Activated CD4-positive, alpha-beta T cell treated with anti-CD3 and anti-CD28 coated beads, Interleukin-2, amount 10 ng/mL, durations not matched to agents 7 days and 5 days (primary cell): ENCODE measurements around the gene RGS6. TPM values are rescaled to one million over a fixed set of nuclear protein-coding genes. Genes with fewer than 3 reads are reported as not detected.

Experiments
- CTCF ChIA-PET: fragments of 350-600 bp; sonication (Branson Sonifier 250); formaldehyde crosslinking; loops from one replicate; lab custom pipeline; 2021; ENCODE audit warnings: antibody characterized with exemption; lab: Charles Lee
- POLR2A ChIA-PET: fragments of 350-600 bp; sonication (Branson Sonifier 250); formaldehyde crosslinking; loops from one replicate; lab custom pipeline; 2021; ENCODE audit warnings: antibody characterized with exemption; lab: Charles Lee
- DNase-seq: peaks from one replicate; pipeline ENCODE4 v3.0.0-alpha.2; 2020
- H3K27ac Mint-ChIP-seq: one replicate; pipeline ENCODE4 v1.8.0; 2021; ENCODE audit warnings: mild to moderate bottlenecking, moderate library complexity, mixed read lengths
- H3K27me3 Mint-ChIP-seq: one replicate; pipeline ENCODE4 v1.8.0; 2021; ENCODE audit warnings: mixed read lengths
- H3K36me3 Mint-ChIP-seq: one replicate; pipeline ENCODE4 v1.8.0; 2021; ENCODE audit warnings: low read depth, mixed read lengths
- H3K4me1 Mint-ChIP-seq: one replicate; pipeline ENCODE4 v1.8.0; 2021; ENCODE audit warnings: mixed read lengths
- H3K4me3 Mint-ChIP-seq: one replicate; pipeline ENCODE4 v1.8.0; 2021; ENCODE audit warnings: mild to moderate bottlenecking, moderate library complexity, mixed read lengths
- H3K9me3 Mint-ChIP-seq: one replicate; pipeline ENCODE4 v1.8.0; 2021; ENCODE audit warnings: mixed read lengths
- total RNA-seq, 2 experiments: library from RNA; stranded (reverse); gene quantifications; one replicate each; pipeline ENCODE4 v1.2.3, GENCODE V29; 2021

The RGS6 gene
- total RNA-seq, 2 experiments from 2014 or later: 1.4 TPM

- POLR2A ChIA-PET: no interaction called here
- Mint-ChIP-seq H3K36me3 (peaks cover 44% of the 10 kb centered on the region), H3K4me1 (no peaks in the 10 kb centered on the region), H3K4me3 (no peak overlapping the region), H3K27me3 (peaks cover 9% of the 10 kb centered on the region), H3K9me3 (peaks cover 57% of the 10 kb centered on the region), H3K27ac (no peak overlapping the region)
- CTCF ChIA-PET: interaction anchor here (1.0 to 2.4 kb wide), 2 partner anchors 8 to 10 kb away, joined by 3 to 7 read pairs; no protein-coding TSS in a partner anchor
- no peak for DNase-seq
Measured at GRCh38 chr14:72488514-72488913, 556.3 kb downstream of the RGS6 start.

DNA sequence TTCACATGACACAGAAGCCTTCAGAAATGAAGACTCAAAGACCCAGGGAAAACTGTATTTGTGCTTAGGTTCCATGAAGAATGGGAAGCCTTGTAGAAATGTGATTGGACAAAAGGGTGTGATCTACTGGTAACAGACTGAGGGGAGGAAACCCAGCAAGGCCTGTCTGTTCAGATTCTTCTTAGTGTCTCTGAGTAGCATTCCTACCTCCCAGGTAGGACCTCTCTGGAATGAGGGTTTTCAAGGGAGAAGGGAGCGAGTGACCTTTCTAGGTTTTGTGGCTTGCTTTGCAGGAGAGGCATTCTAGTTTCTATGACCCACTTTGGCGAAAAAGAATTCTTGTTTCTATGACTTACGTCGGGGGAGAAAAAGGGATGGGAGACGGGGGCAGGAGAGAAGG lies 560.0 kb downstream of the RGS6 start:
- Mint-ChIP-seq H3K9me3 (peaks cover 51% of the 10 kb centered on the region), H3K27ac (no peak overlapping the region), H3K4me3 (no peak overlapping the region), H3K27me3 (peaks cover 34% of the 10 kb centered on the region), H3K36me3 (peaks cover 30% of the 10 kb centered on the region), H3K4me1 (no peaks in the 10 kb centered on the region)
- POLR2A ChIA-PET: no interaction called here
- DNase-seq: no peak
- CTCF ChIA-PET: interaction anchor here (1.4 kb wide), 1 partner anchor 14 kb away, joined by 4 read pairs; no protein-coding TSS in a partner anchor

DNA sequence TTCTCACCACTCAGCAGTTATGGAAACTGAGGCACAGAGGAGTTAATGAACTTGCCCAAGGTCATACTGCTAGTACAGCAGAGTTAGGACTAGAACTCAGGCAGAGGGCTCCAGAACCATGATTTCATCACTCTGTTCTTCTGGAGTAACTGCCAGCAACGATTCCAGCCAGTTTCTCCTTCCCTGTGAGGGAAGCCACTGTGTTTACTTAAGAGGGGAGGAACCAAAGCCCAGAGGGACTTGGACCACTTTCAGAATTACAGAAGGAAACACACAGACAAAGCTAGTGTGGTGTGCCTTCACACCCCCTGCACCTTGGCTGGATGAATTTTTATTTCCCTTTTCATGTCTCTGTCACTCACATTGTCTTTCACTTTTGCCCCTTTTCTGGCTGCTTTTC lies 563.4 kb downstream of the RGS6 start:
- H3K9me3 Mint-ChIP-seq: peaks cover 27% of the 10 kb centered on the region
- no peaks in the 10 kb centered on the region for H3K4me1 Mint-ChIP-seq
- H3K4me3 Mint-ChIP-seq: no peak overlapping the region
- no peak for DNase-seq
- ChIA-PET CTCF (interaction anchor here (0.6 to 1.5 kb wide), 3 partner anchors 10 to 18 kb away, joined by 3 to 4 read pairs (median 3); no protein-coding TSS in a partner anchor), POLR2A (no interaction called here)
- no peak overlapping the region for H3K27ac Mint-ChIP-seq
- H3K36me3 Mint-ChIP-seq: peaks cover 21% of the 10 kb centered on the region
- peaks cover 27% of the 10 kb centered on the region for H3K27me3 Mint-ChIP-seq

DNA sequence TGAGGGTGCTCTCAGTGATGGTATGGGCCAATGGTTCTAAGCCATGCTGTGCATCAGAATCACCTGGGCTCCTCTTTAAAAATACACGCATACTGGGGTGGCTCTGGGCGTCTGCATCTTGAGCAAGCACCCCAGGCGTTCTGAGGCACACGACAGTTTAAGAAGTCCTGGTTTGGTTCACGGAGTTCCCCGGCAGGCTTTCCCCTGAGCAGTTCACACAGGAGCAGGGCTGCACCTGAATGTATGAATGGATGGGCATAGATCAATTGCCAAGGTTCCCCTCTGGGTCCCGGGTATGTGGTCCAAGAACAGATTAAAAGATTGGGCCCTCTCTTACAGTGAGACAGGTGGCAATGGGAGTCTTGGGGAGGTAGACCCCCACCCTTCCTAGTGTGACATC lies 566.4 kb downstream of the RGS6 start:
- H3K27me3 Mint-ChIP-seq: peaks cover 26% of the 10 kb centered on the region
- H3K4me3 Mint-ChIP-seq: no peak overlapping the region
- H3K9me3 Mint-ChIP-seq: peaks cover 17% of the 10 kb centered on the region
- ChIA-PET POLR2A (no interaction called here), CTCF (interaction anchor here (0.7 to 1.2 kb wide), 2 partner anchors 9 to 716 kb away, joined by 3 read pairs; no protein-coding TSS in a partner anchor)
- peaks cover 13% of the 10 kb centered on the region for H3K36me3 Mint-ChIP-seq
- DNase-seq: no peak
- H3K4me1 Mint-ChIP-seq: no peaks in the 10 kb centered on the region
- H3K27ac Mint-ChIP-seq: no peak overlapping the region

DNA sequence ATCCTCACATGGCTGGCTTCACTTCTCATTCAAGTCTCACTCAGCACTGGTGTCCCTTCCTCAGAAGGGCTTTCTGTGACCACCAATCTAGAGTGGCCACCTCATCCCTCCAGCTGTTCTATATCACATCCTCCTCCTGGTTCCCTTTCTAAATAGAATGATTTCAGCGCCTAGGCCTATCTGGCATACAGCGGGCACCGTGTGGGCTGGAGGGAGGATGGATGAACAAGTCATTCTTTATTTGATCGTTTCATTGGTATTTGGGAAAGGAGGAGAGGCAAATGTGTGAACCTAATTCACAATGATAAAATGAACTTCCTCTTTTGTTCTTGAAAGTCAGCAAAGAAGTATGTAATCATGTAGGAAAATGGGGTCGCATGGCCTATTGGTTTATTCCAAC lies 567.5 kb downstream of the RGS6 start:
- Mint-ChIP-seq H3K36me3 (peaks cover 7% of the 10 kb centered on the region), H3K4me3 (no peak overlapping the region), H3K27me3 (peaks cover 20% of the 10 kb centered on the region), H3K9me3 (peaks cover 10% of the 10 kb centered on the region), H3K27ac (no peak overlapping the region), H3K4me1 (no peaks in the 10 kb centered on the region)
- POLR2A ChIA-PET: interaction anchor here (0.7 kb wide), 1 partner anchor 17 kb away, joined by 3 read pairs; no protein-coding TSS in a partner anchor
- CTCF ChIA-PET: interaction anchor here (0.9 to 1.2 kb wide), 2 partner anchors 10 to 449 kb away, joined by 3 read pairs; no protein-coding TSS in a partner anchor
- no peak for DNase-seq

DNA sequence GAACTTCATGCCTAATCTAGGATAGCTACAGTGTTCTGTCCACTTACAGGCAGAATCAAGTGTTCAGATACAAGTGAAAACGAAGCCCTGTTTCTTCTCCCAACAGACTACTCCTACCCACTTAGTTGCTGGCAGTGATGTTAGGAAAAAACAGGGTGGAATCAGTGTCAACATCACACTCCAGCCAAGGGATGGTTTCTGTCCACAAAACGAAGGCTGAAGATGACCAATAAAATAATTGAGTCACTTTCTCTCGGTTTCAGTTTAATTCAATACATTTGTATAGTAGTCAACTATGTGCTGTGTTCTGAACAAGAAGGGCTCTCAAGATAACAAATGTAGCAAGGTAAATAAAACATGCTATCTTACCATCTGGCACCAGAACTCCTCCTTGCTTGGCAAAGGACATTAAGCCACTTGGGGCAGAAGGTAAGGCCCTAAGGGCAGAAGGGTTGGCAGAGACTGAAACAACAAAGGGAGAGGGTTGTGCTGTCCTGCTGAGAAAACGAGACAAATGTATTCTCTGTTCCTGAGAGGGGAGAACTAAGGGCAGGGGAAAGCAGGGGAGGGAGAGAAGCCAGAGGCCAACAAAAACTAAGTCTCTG lies 568.1 kb downstream of the RGS6 start:
- peaks cover 15% of the 10 kb centered on the region for H3K27me3 Mint-ChIP-seq
- no peak for DNase-seq
- no peak overlapping the region for H3K4me3 Mint-ChIP-seq
- ChIA-PET CTCF (no interaction called here), POLR2A (no interaction called here)
- H3K36me3 Mint-ChIP-seq: peaks cover 5% of the 10 kb centered on the region
- no peaks in the 10 kb centered on the region for H3K4me1 Mint-ChIP-seq
- peaks cover 5% of the 10 kb centered on the region for H3K9me3 Mint-ChIP-seq
- no peak overlapping the region for H3K27ac Mint-ChIP-seq

GRCh38 chr14:72501439-72501838 lies 569.2 kb downstream of the RGS6 start:
- Mint-ChIP-seq H3K9me3 (peaks cover 2% of the 10 kb centered on the region), H3K27ac (no peak overlapping the region), H3K36me3 (peaks cover 5% of the 10 kb centered on the region), H3K27me3 (peaks cover 12% of the 10 kb centered on the region), H3K4me3 (no peak overlapping the region), H3K4me1 (no peaks in the 10 kb centered on the region)
- CTCF ChIA-PET: no interaction called here
- POLR2A ChIA-PET: no interaction called here
- DNase-seq: no peak

GRCh38 chr14:72503271-72503670 lies 571.0 kb downstream of the RGS6 start:
- Mint-ChIP-seq H3K9me3 (peaks cover 2% of the 10 kb centered on the region), H3K27me3 (peaks cover 7% of the 10 kb centered on the region), H3K27ac (no peak overlapping the region), H3K4me3 (no peak overlapping the region), H3K36me3 (peaks cover 5% of the 10 kb centered on the region), H3K4me1 (no peaks in the 10 kb centered on the region)
- DNase-seq: no peak
- ChIA-PET CTCF (interaction anchor here (0.9 to 1.6 kb wide), 4 partner anchors 10 to 21 kb away, joined by 3 to 4 read pairs (median 4); no protein-coding TSS in a partner anchor), POLR2A (no interaction called here)

DNA sequence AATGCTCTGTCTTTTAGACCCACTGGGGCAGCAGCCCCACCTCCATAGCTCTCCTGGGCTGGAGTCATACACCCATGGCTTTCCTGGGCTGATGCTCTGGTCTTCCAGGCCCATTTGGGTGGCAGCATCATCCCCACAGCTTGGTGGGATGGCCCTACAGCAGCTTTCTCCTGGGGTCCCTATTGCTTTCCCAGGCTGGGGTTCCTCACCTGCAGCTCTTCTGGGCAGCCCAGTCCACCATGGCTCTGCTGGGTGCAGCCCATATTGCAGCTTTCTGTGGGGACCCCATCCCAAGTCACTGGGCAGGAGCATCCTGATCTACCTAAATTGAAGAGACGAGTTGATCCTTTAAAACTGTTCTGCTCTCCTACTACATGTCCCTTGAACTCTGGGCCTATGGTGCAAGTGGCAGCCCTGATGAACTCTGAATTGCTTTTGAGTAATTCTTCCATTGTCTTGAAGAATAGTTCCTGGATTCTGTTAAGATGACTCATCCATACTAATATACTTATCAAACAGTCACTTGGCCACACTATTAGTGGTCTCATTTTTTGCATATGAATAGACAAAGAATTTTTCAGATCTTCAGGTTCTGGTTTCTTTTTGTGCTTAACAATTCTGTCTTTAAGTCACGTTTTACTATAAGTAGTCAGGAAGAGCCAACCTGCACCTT lies 571.6 kb downstream of the RGS6 start:
- Mint-ChIP-seq H3K27me3 (peaks cover 7% of the 10 kb centered on the region), H3K4me1 (no peaks in the 10 kb centered on the region), H3K9me3 (peaks cover 2% of the 10 kb centered on the region), H3K27ac (no peak overlapping the region), H3K36me3 (peaks cover 5% of the 10 kb centered on the region), H3K4me3 (no peak overlapping the region)
- DNase-seq: no peak
- POLR2A ChIA-PET: no interaction called here
- CTCF ChIA-PET: interaction anchor here (0.9 to 1.6 kb wide), 4 partner anchors 10 to 21 kb away, joined by 3 to 4 read pairs (median 4); no protein-coding TSS in a partner anchor

DNA sequence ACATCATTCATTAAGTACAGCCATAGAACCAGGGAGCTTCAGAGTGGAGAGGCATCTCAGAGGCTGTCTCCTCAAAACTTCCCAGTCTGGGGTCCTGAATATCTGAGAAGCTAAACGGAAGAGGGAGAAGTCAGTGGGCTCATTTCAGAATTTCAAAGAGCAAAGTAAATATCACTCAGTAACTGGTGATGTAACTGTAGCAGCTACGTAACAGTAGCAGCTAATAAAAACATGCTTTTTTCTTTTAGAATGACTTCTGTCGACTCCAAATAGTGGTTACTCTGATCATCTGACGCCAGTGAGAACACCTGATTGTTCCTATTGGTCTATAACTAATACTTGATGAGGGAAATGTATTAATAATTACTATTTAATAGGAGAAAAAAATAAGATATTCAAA lies 578.3 kb downstream of the RGS6 start:
- Mint-ChIP-seq H3K4me1 (peaks cover 21% of the 10 kb centered on the region), H3K4me3 (no peak overlapping the region)

DNA sequence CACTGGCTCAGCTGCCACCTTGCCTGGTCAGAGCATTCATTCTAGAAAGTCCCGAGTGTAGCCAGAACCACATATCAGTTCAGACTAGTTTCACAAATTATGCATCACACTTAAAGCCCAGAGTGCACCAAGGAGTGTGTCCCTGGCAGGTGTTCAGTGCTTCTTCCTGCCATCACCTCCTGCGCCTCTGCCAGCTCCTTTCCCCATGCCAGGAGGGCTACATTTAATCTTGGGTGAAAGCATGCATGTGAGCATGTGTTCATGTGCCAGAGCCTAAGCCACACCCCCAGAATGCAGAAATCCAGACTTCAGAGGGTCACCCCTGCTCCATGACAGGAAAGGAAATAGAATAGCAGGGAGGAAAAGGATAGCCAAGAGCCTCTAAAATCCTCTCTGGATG lies 580.1 kb downstream of the RGS6 start:
- Mint-ChIP-seq H3K36me3 (peaks cover 4% of the 10 kb centered on the region), H3K4me1 (peaks cover 34% of the 10 kb centered on the region), H3K4me3 (no peak overlapping the region), H3K9me3 (no peaks in the 10 kb centered on the region), H3K27ac (no peak overlapping the region), H3K27me3 (peaks cover 14% of the 10 kb centered on the region)
- no peak for DNase-seq
- ChIA-PET POLR2A (no interaction called here), CTCF (interaction anchor here (0.9 to 9.0 kb wide), 5 partner anchors 33 to 400 kb away, joined by 3 to 83 read pairs (median 3); no protein-coding TSS in a partner anchor)

More for the DNA sequence above, 578.3 kb downstream of the RGS6 start:
- no peak for DNase-seq
- CTCF ChIA-PET: interaction anchor here (1.2 kb wide), 1 partner anchor 393 kb away, joined by 3 read pairs; no protein-coding TSS in a partner anchor
- H3K27me3 Mint-ChIP-seq: peaks cover 18% of the 10 kb centered on the region
- POLR2A ChIA-PET: interaction anchor here (0.5 kb wide), 1 partner anchor 373 kb away, joined by 5 read pairs; no protein-coding TSS in a partner anchor
- no peak overlapping the region for H3K27ac Mint-ChIP-seq
- no peaks in the 10 kb centered on the region for H3K9me3 Mint-ChIP-seq
- peaks cover 4% of the 10 kb centered on the region for H3K36me3 Mint-ChIP-seq

- Mint-ChIP-seq H3K9me3 (no peaks in the 10 kb centered on the region), H3K36me3 (peaks cover 4% of the 10 kb centered on the region), H3K4me3 (no peak overlapping the region), H3K4me1 (peaks cover 40% of the 10 kb centered on the region), H3K27ac (no peak overlapping the region), H3K27me3 (peaks cover 14% of the 10 kb centered on the region)
- CTCF ChIA-PET: interaction anchor here (0.9 to 9.0 kb wide), 8 partner anchors 9 to 435 kb away, joined by 3 to 83 read pairs (median 4); partner anchors contain the start of gene DPF3
- DNase-seq: no peak
- POLR2A ChIA-PET: no interaction called here
Measured at GRCh38 chr14:72512925-72513324, 580.7 kb downstream of the RGS6 start.

DNA sequence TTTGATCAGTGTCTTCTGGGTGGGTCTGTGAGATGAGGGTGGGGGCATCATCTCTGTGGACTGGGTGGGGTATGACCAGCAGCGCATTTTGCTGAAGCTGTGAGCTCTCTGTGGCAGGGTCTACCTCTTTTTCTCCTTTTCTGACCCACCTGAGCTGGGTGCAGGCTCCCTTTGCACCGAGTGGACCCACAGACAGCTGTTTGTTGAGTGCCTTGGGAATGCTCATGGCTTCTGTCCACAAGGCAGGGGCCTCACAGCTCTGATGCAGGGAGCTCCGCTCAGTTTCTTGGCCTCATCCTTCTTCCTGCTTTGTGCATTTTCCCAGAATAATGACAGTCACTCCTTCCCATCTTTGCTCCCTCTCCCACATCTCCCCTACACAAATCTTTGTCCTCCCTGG lies 581.1 kb downstream of the RGS6 start:
- H3K4me1 Mint-ChIP-seq: peaks cover 45% of the 10 kb centered on the region
- POLR2A ChIA-PET: no interaction called here
- H3K9me3 Mint-ChIP-seq: no peaks in the 10 kb centered on the region
- peaks cover 4% of the 10 kb centered on the region for H3K36me3 Mint-ChIP-seq
- CTCF ChIA-PET: interaction anchor here (0.9 to 9.0 kb wide), 22 partner anchors 10 to 659 kb away, joined by 3 to 83 read pairs (median 4); partner anchors contain the start of gene DPF3
- no peak overlapping the region for H3K4me3 Mint-ChIP-seq
- DNase-seq: no peak
- H3K27me3 Mint-ChIP-seq: peaks cover 14% of the 10 kb centered on the region
- peak overlapping the region; percentile 71 for H3K27ac Mint-ChIP-seq
